HG03354 (cell line): ENCODE data around the gene GNAS.
"Not testable (repeated sequence)": the region's sequence is repeated elsewhere in the genome, so short reads cannot be mapped to it uniquely, and the experiment has no call there.

Source experiments
- ATAC-seq: cut with Tn5 transposase; IDR thresholded peaks from one replicate; pipeline ENCODE4 v1.9.1; 2021; ENCODE audit warnings: mild to moderate bottlenecking; ENCODE audit not compliant: unreplicated experiment, poor library complexity, severe bottlenecking

The GNAS gene

DNA sequence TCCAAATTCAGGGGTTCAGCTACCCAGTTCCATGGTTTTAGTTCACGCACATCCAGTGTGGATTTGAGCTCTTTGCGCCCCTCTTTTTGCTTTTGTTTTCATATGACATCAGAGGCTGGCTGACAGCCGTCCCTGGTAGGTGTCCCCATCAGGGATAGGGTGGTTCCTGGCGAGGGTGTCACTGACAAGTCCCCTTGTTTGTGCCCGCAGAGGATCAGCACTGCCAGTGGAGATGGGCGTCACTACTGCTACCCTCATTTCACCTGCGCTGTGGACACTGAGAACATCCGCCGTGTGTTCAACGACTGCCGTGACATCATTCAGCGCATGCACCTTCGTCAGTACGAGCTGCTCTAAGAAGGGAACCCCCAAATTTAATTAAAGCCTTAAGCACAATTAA, 58.0 kb downstream of the GNAS start:
- ATAC-seq: no peak

- ATAC-seq: no peak
Observed at GRCh38 chr20:58911309-58911708, 58.8 kb downstream of the GNAS start.

- ATAC-seq: no peak
Observed at GRCh38 chr20:58911970-58912369, 59.5 kb downstream of the GNAS start.

- no peak for ATAC-seq
Observed at GRCh38 chr20:58913079-58913478, 60.6 kb downstream of the GNAS start.

DNA sequence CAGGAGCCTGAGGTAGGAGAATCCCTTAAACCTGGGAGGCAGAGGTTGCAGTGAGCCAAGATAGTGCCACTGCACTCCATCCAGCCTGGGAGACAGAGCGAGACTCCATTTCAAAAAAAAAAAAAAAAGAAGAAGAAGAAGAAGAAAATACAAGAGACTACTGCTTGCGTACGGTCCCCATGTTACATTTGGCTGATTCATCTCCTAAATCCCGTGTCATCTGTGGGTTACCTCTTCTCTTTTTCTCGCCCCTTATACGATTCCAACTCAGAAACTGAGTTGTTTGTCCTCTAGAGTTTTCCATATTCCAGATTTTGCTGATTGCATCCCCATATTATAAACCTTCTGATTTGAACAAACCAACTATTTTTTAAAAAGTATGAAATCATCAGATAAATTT, 66.1 kb downstream of the GNAS start:
- ATAC-seq: no peak

GRCh38 chr20:58921564-58921963, 69.0 kb downstream of the GNAS start:
- ATAC-seq: no peak

- ATAC-seq: no peak
Observed at GRCh38 chr20:58922036-58922435, 69.5 kb downstream of the GNAS start.

DNA sequence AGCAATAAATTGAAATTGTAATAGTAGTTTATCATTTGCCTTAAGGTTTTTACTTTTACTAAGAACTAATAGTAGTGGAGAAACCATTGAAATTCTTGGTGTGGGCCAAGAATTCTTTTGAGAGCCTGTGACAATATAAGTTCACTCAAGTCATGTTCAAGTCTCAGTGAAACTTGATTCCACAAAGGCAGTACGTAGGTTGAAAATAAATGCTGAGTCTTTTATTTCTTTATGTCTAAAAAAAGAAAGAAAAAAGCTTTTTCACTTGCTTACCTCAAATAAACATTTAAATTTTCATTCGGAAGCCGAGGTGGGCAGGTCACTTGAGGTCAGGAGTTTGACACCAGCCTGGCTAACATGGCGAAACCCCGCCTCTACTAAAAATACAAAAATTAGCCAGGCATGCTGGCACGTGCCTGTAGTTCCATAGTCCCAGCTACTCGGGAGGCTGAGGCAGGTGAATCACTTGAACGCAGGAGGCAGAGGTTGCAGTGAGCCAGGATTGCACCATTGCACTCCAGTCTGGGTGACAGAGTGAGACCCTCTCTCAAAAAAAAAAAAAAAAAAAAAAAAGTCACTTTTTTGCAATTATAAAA, 70.7 kb downstream of the GNAS start:
- no peak for ATAC-seq

DNA sequence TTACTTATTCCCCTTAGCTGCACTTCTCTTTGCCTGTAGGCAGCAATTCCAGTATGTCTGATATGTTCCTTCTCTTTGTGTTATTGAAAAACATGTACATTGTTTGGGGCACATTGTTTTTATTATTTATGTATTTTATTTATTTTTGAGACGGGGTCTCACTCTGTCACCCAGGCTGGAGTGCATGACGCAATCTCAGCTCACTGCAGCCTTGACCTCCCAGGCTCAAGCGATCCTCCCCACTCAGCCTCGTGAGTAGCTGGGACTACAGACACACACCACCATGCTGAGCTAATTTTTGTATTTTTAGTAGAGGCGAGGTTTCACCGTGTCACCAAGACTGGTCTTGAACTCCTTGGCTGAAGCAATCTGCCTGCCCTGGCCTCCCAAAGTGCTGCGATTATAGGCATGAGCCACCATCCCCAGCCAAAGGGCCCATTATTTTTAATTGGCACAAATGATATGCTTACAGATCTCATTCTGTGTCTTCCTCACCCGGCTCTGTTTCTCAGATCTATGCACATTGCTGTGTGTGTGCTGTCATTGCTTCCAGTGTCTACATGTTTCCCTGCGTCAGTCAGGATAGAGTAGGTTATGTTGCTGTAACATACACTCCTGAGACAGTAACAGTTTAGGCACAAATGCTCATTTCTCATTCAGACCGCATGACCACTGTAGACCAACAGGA, 74.4 kb downstream of the GNAS start:
- ATAC-seq: no peak

GRCh38 chr20:58927490-58928061, 75.1 kb downstream of the GNAS start:
- no peak for ATAC-seq

- no peak for ATAC-seq
Observed at GRCh38 chr20:58930496-58930895, 78.0 kb downstream of the GNAS start.

- ATAC-seq: no peak
Observed at GRCh38 chr20:58932170-58932569, 79.7 kb downstream of the GNAS start.

DNA sequence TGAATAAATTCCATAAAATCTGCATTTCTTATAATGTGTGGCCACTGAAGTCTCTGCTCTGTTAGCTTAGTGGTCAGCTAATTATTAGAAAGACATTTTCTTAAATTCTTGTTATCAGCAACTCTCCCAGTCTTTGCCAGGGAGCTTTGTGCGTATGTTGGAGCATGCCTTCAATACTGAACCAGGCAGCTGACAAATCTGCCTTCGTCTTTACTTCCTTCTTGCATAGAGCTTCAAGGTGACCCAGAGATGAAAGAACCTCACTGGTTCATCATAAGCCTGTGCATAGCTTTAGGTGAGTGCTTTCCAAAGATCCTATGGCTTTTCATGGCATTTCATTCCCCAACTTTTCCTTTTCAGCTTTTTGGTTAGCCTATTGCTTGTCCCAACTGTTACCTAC, 85.6 kb downstream of the GNAS start:
- ATAC-seq: no peak

DNA sequence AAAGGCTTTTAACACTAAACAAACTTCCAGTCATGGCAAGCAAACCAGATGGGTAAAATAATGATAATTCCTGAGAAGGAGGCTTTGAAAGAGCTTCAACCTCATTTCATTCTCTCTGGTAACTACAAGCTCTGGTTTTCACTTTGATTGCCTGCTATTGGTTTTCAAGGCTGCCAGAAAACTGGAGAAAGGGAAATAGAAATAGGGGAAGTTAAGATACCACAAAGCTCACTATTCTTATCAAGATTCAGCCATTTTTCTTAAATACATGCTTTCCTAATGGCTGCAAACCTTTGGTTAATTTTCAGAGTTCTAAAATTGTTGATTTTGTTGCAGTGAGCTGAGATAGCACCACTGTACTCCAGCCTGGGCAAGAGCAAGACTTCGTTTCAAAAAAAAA, 86.0 kb downstream of the GNAS start:
- no peak for ATAC-seq

DNA sequence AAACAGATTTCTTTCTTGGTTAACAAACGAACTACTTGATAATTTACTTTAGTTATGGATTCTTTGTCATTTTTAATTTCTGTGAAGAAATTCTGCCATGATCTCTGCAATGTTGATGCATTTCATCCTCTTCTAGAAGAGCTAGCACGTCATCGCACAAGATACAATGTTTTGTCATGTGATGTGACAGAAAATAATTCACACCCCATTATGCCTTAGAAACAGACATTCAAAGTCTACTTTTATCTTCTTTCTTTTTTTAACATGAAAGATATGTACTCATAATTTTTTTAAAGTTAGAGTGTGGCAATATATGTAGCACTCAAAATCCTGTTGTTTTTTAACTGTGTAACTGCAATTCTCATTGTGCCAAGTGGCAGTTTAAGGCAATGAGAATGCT, 89.0 kb downstream of the GNAS start:
- no peak for ATAC-seq

- ATAC-seq: no peak
Observed at GRCh38 chr20:58942549-58942948, 90.0 kb downstream of the GNAS start.

- no peak for ATAC-seq
Observed at GRCh38 chr20:58944610-58945009, 92.1 kb downstream of the GNAS start.

GRCh38 chr20:58945965-58946631, 93.6 kb downstream of the GNAS start:
- ATAC-seq: no peak

- not testable (repeated sequence) for ATAC-seq
Observed at GRCh38 chr20:58947797-58948388, 95.4 kb downstream of the GNAS start.

GRCh38 chr20:58950603-58951002, 98.1 kb downstream of the GNAS start:
- ATAC-seq: no peak

DNA sequence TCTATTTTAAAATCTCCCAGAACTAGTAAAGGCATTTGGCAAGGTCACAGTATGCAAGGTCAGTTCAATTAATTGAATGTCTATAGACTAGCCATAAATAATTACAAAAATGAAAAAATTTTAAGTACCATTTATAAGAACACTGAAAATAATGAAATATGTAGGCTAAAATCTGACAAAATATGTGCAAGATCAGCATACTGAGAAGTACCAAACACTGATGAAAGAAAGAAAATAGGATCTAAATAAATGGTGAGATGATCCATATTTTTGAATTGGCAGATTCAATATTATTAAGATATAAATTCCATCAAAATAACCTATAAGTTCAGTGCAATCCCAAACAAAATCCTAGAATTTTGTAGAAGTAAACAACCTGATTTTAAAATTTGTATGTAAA, 100.5 kb downstream of the GNAS start:
- ATAC-seq: no peak
